Stimulated activated memory B cell treated with anti-CD40 and anti-IgM and Interleukin-4, amounts not matched to agents 10 μg/mL and 1 μg/mL and 100 μg/mL, for 72 hours (primary cell): ENCODE measurements around the gene ENO3.

ENCODE experiments used
- ATAC-seq: fragments of 150-1000 bp; cut with Tn5 transposase; 2 replicates; pipeline ENCODE4 v1.10.0; 2021
- H3K27ac Mint-ChIP-seq: one replicate; pipeline ENCODE4 v1.8.0; 2022; ENCODE audit warnings: mild to moderate bottlenecking, mixed read lengths
- H3K27me3 Mint-ChIP-seq: one replicate; pipeline ENCODE4 v1.8.0; 2022; ENCODE audit warnings: mixed read lengths
- H3K36me3 Mint-ChIP-seq: one replicate; pipeline ENCODE4 v1.8.0; 2022; ENCODE audit warnings: mixed read lengths
- H3K4me1 Mint-ChIP-seq: one replicate; pipeline ENCODE4 v1.8.0; 2022; ENCODE audit warnings: mixed read lengths
- H3K4me3 Mint-ChIP-seq: one replicate; pipeline ENCODE4 v1.8.0; 2022; ENCODE audit warnings: mild to moderate bottlenecking, moderate library complexity, mixed read lengths
- H3K9me3 Mint-ChIP-seq: one replicate; pipeline ENCODE4 v1.8.0; 2022; ENCODE audit warnings: mixed read lengths

The ENO3 gene

GRCh38 chr17:4972322-4972721 is 21.4 kb downstream of the ENO3 start:
- no peak for ATAC-seq
- Mint-ChIP-seq H3K9me3 (no peaks in the 10 kb centered on the region), H3K4me1 (no peaks in the 10 kb centered on the region), H3K27ac (no peak overlapping the region), H3K4me3 (no peak overlapping the region), H3K36me3 (peaks cover 49% of the 10 kb centered on the region), H3K27me3 (no peaks in the 10 kb centered on the region)

- Mint-ChIP-seq H3K4me3 (no peak overlapping the region), H3K36me3 (peaks cover 49% of the 10 kb centered on the region), H3K9me3 (no peaks in the 10 kb centered on the region), H3K4me1 (no peaks in the 10 kb centered on the region), H3K27me3 (no peaks in the 10 kb centered on the region), H3K27ac (no peak overlapping the region)
- no peak for ATAC-seq
Measured at GRCh38 chr17:4972752-4973151, 21.8 kb downstream of the ENO3 start.

GRCh38 chr17:4973256-4974114 is 22.6 kb downstream of the ENO3 start:
- H3K4me3 Mint-ChIP-seq = no peak overlapping the region
- H3K36me3 Mint-ChIP-seq = peaks cover 49% of the 10 kb centered on the region
- H3K27ac Mint-ChIP-seq = no peak overlapping the region
- H3K4me1 Mint-ChIP-seq = peaks cover 3% of the 10 kb centered on the region
- H3K9me3 Mint-ChIP-seq = no peaks in the 10 kb centered on the region
- ATAC-seq = no peak
- H3K27me3 Mint-ChIP-seq = no peaks in the 10 kb centered on the region

- Mint-ChIP-seq H3K27me3 (no peaks in the 10 kb centered on the region), H3K4me3 (no peak overlapping the region), H3K9me3 (no peaks in the 10 kb centered on the region), H3K36me3 (peaks cover 55% of the 10 kb centered on the region), H3K27ac (peak overlapping the region; percentile 1), H3K4me1 (peaks cover 10% of the 10 kb centered on the region)
- no peak for ATAC-seq
Measured at GRCh38 chr17:4974115-4974670, 23.3 kb downstream of the ENO3 start.

- H3K9me3 Mint-ChIP-seq = no peaks in the 10 kb centered on the region
- no peaks in the 10 kb centered on the region for H3K27me3 Mint-ChIP-seq
- H3K27ac Mint-ChIP-seq = peak overlapping the region; percentile 77
- no peak overlapping the region for H3K4me3 Mint-ChIP-seq
- ATAC-seq = no peak
- peaks cover 65% of the 10 kb centered on the region for H3K36me3 Mint-ChIP-seq
- peaks cover 43% of the 10 kb centered on the region for H3K4me1 Mint-ChIP-seq
Measured at GRCh38 chr17:4978726-4979125, 27.8 kb downstream of the ENO3 start.

GRCh38 chr17:4980644-4981216 is 29.8 kb downstream of the ENO3 start:
- ATAC-seq = peak; percentile 41
- Mint-ChIP-seq H3K9me3 (no peaks in the 10 kb centered on the region), H3K4me1 (peaks cover 46% of the 10 kb centered on the region), H3K36me3 (peaks cover 51% of the 10 kb centered on the region), H3K4me3 (no peak overlapping the region), H3K27ac (peak overlapping the region; percentile 77), H3K27me3 (no peaks in the 10 kb centered on the region)

- Mint-ChIP-seq H3K9me3 (no peaks in the 10 kb centered on the region), H3K27ac (peak overlapping the region; percentile 23), H3K27me3 (no peaks in the 10 kb centered on the region), H3K36me3 (peaks cover 49% of the 10 kb centered on the region), H3K4me1 (peaks cover 58% of the 10 kb centered on the region), H3K4me3 (no peak overlapping the region)
- ATAC-seq = no peak
Measured at GRCh38 chr17:4982305-4982704, 31.4 kb downstream of the ENO3 start.

- peak overlapping the region; percentile 94 for H3K27ac Mint-ChIP-seq
- peak overlapping the region; percentile 94 for H3K4me3 Mint-ChIP-seq
- peaks cover 24% of the 10 kb centered on the region for H3K36me3 Mint-ChIP-seq
- H3K4me1 Mint-ChIP-seq = peaks cover 52% of the 10 kb centered on the region
- H3K9me3 Mint-ChIP-seq = no peaks in the 10 kb centered on the region
- ATAC-seq = peak; percentile 2
- H3K27me3 Mint-ChIP-seq = no peaks in the 10 kb centered on the region
Measured at GRCh38 chr17:4986403-4986802, 35.5 kb downstream of the ENO3 start.

- H3K4me3 Mint-ChIP-seq = peak within 1 kb of the TSS; percentile 94
Measured at GRCh38 chr17:4986951-4987766, 36.2 kb downstream of the ENO3 start, which contains the start of gene CAMTA2. TSS of gene CAMTA2 (minus strand) at chr17:4987675. CDS start at chr17:4986222, 1,453 bp downstream.

GRCh38 chr17:4987767-4988567 is 37.0 kb downstream of the ENO3 start:
- peak; percentile 58 for ATAC-seq
- H3K9me3 Mint-ChIP-seq = no peaks in the 10 kb centered on the region
- H3K4me3 Mint-ChIP-seq = peak overlapping the region; percentile 94
- peaks cover 39% of the 10 kb centered on the region for H3K4me1 Mint-ChIP-seq
- peak overlapping the region; percentile 94 for H3K27ac Mint-ChIP-seq
- peaks cover 13% of the 10 kb centered on the region for H3K36me3 Mint-ChIP-seq
- H3K27me3 Mint-ChIP-seq = no peaks in the 10 kb centered on the region

More at GRCh38 chr17:4986951-4987766, 36.2 kb downstream of the ENO3 start, which contains the start of gene CAMTA2:
- ATAC-seq = peak; percentile 94
- Mint-ChIP-seq H3K9me3 (no peaks in the 10 kb centered on the region), H3K27me3 (no peaks in the 10 kb centered on the region), H3K4me1 (peaks cover 44% of the 10 kb centered on the region), H3K36me3 (peaks cover 21% of the 10 kb centered on the region), H3K27ac (peak within 1 kb of the TSS; percentile 94)

- no peaks in the 10 kb centered on the region for H3K9me3 Mint-ChIP-seq
Measured at GRCh38 chr17:4994081-4994595, 43.2 kb downstream of the ENO3 start.

GRCh38 chr17:4997302-4998026 is 46.5 kb downstream of the ENO3 start, which contains the start of the genes INCA1 and KIF1C:
TSS of gene INCA1 (minus strand) at chr17:4997522. CDS start at chr17:4994437, 3,085 bp downstream.
TSS of gene KIF1C (plus strand) at chr17:4997950. CDS start at chr17:5000247, 2,297 bp downstream.
- H3K9me3 Mint-ChIP-seq = no peaks in the 10 kb centered on the region
- ATAC-seq = peak; percentile 96

More at GRCh38 chr17:4994081-4994595, 43.2 kb downstream of the ENO3 start:
- no peak overlapping the region for H3K27ac Mint-ChIP-seq
- H3K4me1 Mint-ChIP-seq = peaks cover 24% of the 10 kb centered on the region
- no peak for ATAC-seq
- H3K27me3 Mint-ChIP-seq = peaks cover 10% of the 10 kb centered on the region
- H3K4me3 Mint-ChIP-seq = no peak overlapping the region
- H3K36me3 Mint-ChIP-seq = peaks cover 5% of the 10 kb centered on the region

GRCh38 chr17:4998027-4998731 is 47.3 kb downstream of the ENO3 start:
- H3K4me1 Mint-ChIP-seq = peaks cover 34% of the 10 kb centered on the region
- ATAC-seq = peak; percentile 21
- H3K36me3 Mint-ChIP-seq = peaks cover 30% of the 10 kb centered on the region
- peak overlapping the region; percentile 97 for H3K4me3 Mint-ChIP-seq
- H3K9me3 Mint-ChIP-seq = no peaks in the 10 kb centered on the region
- peak overlapping the region; percentile 85 for H3K27ac Mint-ChIP-seq
- H3K27me3 Mint-ChIP-seq = peaks cover 10% of the 10 kb centered on the region

More at GRCh38 chr17:4997302-4998026, 46.5 kb downstream of the ENO3 start, which contains the start of the genes INCA1 and KIF1C:
- H3K4me3 Mint-ChIP-seq = peak within 1 kb of the TSS; percentile 97
- peak within 1 kb of the TSS; percentile 85 for H3K27ac Mint-ChIP-seq
- H3K4me1 Mint-ChIP-seq = peaks cover 34% of the 10 kb centered on the region
- H3K27me3 Mint-ChIP-seq = peaks cover 10% of the 10 kb centered on the region
- peaks cover 23% of the 10 kb centered on the region for H3K36me3 Mint-ChIP-seq
